ENCODE measurements around the gene IL18RAP.

Gene IL18RAP

GRCh38 chr2:102422910-102423309 is at the start of gene IL18RAP:
IL18RAP (plus strand) TSS chr2:102423160; CDS start chr2:102423278, 118 bp downstream.
- DNase-seq (ENCODE audit: low read depth), result no peak

GRCh38 chr2:102376052-102376591 is 46.8 kb upstream of the IL18RAP start:
- peak; percentile 9 for DNase-seq (ENCODE audit: low read depth)

GRCh38 chr2:102383722-102384121 is 39.2 kb upstream of the IL18RAP start:
- DNase-seq (ENCODE audit: low read depth), result no peak

- DNase-seq (ENCODE audit: low read depth), result no peak
Observed at GRCh38 chr2:102385522-102385921, 37.4 kb upstream of the IL18RAP start.

GRCh38 chr2:102386004-102386403 is 37.0 kb upstream of the IL18RAP start:
- DNase-seq (ENCODE audit: low read depth), result no peak

- no peak for DNase-seq (ENCODE audit: low read depth)
Observed at GRCh38 chr2:102386867-102387541, 36.0 kb upstream of the IL18RAP start.

GRCh38 chr2:102387763-102388546 is 35.0 kb upstream of the IL18RAP start:
- DNase-seq (ENCODE audit: low read depth), result no peak

GRCh38 chr2:102391565-102391964 is 31.4 kb upstream of the IL18RAP start:
- no peak for DNase-seq (ENCODE audit: low read depth)

GRCh38 chr2:102392096-102392495 is 30.9 kb upstream of the IL18RAP start:
- no peak for DNase-seq (ENCODE audit: low read depth)

GRCh38 chr2:102392942-102393341 is 30.0 kb upstream of the IL18RAP start:
- DNase-seq (ENCODE audit: low read depth), result no peak

- DNase-seq (ENCODE audit: low read depth), result no peak
Observed at GRCh38 chr2:102396012-102396411, 26.9 kb upstream of the IL18RAP start.

- no peak for DNase-seq (ENCODE audit: low read depth)
Observed at GRCh38 chr2:102397209-102397608, 25.8 kb upstream of the IL18RAP start.

- DNase-seq (ENCODE audit: low read depth), result no peak
Observed at GRCh38 chr2:102399499-102400141, 23.3 kb upstream of the IL18RAP start.

- DNase-seq (ENCODE audit: low read depth), result no peak
Observed at GRCh38 chr2:102401456-102401855, 21.5 kb upstream of the IL18RAP start.

GRCh38 chr2:102401865-102402264 is 21.1 kb upstream of the IL18RAP start:
- DNase-seq (ENCODE audit: low read depth), result no peak

GRCh38 chr2:102410952-102411351 is 12.0 kb upstream of the IL18RAP start:
- no peak for DNase-seq (ENCODE audit: low read depth)

GRCh38 chr2:102412199-102412598 is 10.8 kb upstream of the IL18RAP start:
- DNase-seq (ENCODE audit: low read depth), result no peak

- DNase-seq (ENCODE audit: low read depth), result no peak
Observed at GRCh38 chr2:102417946-102418345, 5.0 kb upstream of the IL18RAP start.

GRCh38 chr2:102418421-102418961 is 4.5 kb upstream of the IL18RAP start:
- peak; percentile 5 for DNase-seq (ENCODE audit: low read depth)

GRCh38 chr2:102420290-102420689 is 2.7 kb upstream of the IL18RAP start:
- no peak for DNase-seq (ENCODE audit: low read depth)

GRCh38 chr2:102421890-102422759 is 835 bp upstream of the IL18RAP start:
- DNase-seq (ENCODE audit: low read depth), result no peak
